GM21515 (cell line): ENCODE data around the gene SPDYE4.

Source experiments
- ATAC-seq: cut with Tn5 transposase; IDR thresholded peaks from one replicate; pipeline ENCODE4 v1.9.1; 2021; ENCODE audit not compliant: unreplicated experiment

The SPDYE4 gene

GRCh38 chr17:8713878-8714277, 44.5 kb downstream of the SPDYE4 start:
- ATAC-seq = no peak

GRCh38 chr17:8713315-8713714, 45.0 kb downstream of the SPDYE4 start:
- ATAC-seq = no peak

- no peak for ATAC-seq
Observed at GRCh38 chr17:8712698-8713097, 45.6 kb downstream of the SPDYE4 start.

- ATAC-seq = no peak
Observed at GRCh38 chr17:8711291-8711690, 47.1 kb downstream of the SPDYE4 start.

GRCh38 chr17:8710813-8711212, 47.5 kb downstream of the SPDYE4 start:
- ATAC-seq = no peak

GRCh38 chr17:8709006-8709405, 49.3 kb downstream of the SPDYE4 start:
- no peak for ATAC-seq

- no peak for ATAC-seq
Observed at GRCh38 chr17:8708025-8708461, 50.3 kb downstream of the SPDYE4 start.

- ATAC-seq = no peak
Observed at GRCh38 chr17:8707332-8708024, 50.9 kb downstream of the SPDYE4 start.

- ATAC-seq = no peak
Observed at GRCh38 chr17:8706431-8706830, 51.9 kb downstream of the SPDYE4 start.

- ATAC-seq = no peak
Observed at GRCh38 chr17:8705427-8705826, 52.9 kb downstream of the SPDYE4 start.

GRCh38 chr17:8703001-8703400, 55.3 kb downstream of the SPDYE4 start:
- ATAC-seq = no peak

GRCh38 chr17:8701754-8702153, 56.6 kb downstream of the SPDYE4 start:
- no peak for ATAC-seq

- ATAC-seq = no peak
Observed at GRCh38 chr17:8701221-8701620, 57.1 kb downstream of the SPDYE4 start.
